GM12878 (cell line): ENCODE data around the gene TRPC1. TPM values are rescaled to one million over a fixed set of nuclear protein-coding genes. Genes with fewer than 3 reads are reported as not detected.

ENCODE experiments used
- BACH1 ChIP-seq: fragments of 450-650 bp; IDR thresholded peaks from 2 replicates; pipeline ENCODE4 v1.6.1; 2017; ENCODE audit warnings: mild to moderate bottlenecking, borderline replicate concordance
- CHD1 ChIP-seq: IDR thresholded peaks from 2 replicates; pipeline ENCODE4 v1.6.1; 2012; ENCODE audit warnings: low read depth, low read length, improper control_type of control experiment
- CTCF ChIP-seq, 3 experiments: IDR thresholded peaks in 2 of 3; conservative IDR thresholded peaks in 1 of 3; 2 replicates each; pipeline ENCODE4 v1.5.1; 2011; ENCODE audit warnings: low read depth in 3 of 3, low read length in 3 of 3, mild to moderate bottlenecking in 3 of 3, control low read depth in 2 of 3, moderate library complexity in 2 of 3, inconsistent platforms in 1 of 3, mixed read lengths in 1 of 3; ENCODE audit not compliant: control insufficient read depth in 2 of 3, insufficient read depth in 1 of 3; ENCODE audit errors: extremely low read depth in 1 of 3
- LARP7 ChIP-seq: fragments of 450-650 bp; IDR thresholded peaks from 2 replicates; pipeline ENCODE4 v1.6.1; 2017; ENCODE audit warnings: mild to moderate bottlenecking
- MLLT1 ChIP-seq: fragments of 450-650 bp; IDR thresholded peaks from 2 replicates; pipeline ENCODE4 v1.6.1; 2016; ENCODE audit warnings: mild to moderate bottlenecking
- MYB ChIP-seq: fragments of 150-350 bp; IDR thresholded peaks from 2 replicates; pipeline ENCODE4 v1.6.1; 2014; ENCODE audit warnings: mild to moderate bottlenecking, low read depth, low read length, borderline replicate concordance
- NR2C1 ChIP-seq: fragments of 450-650 bp; IDR thresholded peaks from 2 replicates; pipeline ENCODE4 v1.6.1; 2017; ENCODE audit warnings: antibody characterized with exemption, mild to moderate bottlenecking, moderate library complexity
- RFX5 ChIP-seq: IDR thresholded peaks from 2 replicates; pipeline ENCODE4 v1.6.1; 2011; ENCODE audit warnings: low read depth, low read length, improper control_type of control experiment
- SMARCA5 ChIP-seq: fragments of 450-650 bp; IDR thresholded peaks from 2 replicates; pipeline ENCODE4 v1.6.1; 2017; ENCODE audit warnings: mild to moderate bottlenecking
- SUPT20H ChIP-seq: IDR thresholded peaks from 2 replicates; pipeline ENCODE4 v1.6.1; 2011; ENCODE audit warnings: low read depth, mild to moderate bottlenecking, low read length, moderate library complexity, borderline replicate concordance; ENCODE audit not compliant: control insufficient read depth
- SUZ12 ChIP-seq: fragments of 200-600 bp; sonication (generic); IDR thresholded peaks from one replicate; pipeline ENCODE4 v1.6.1; 2018; ENCODE audit warnings: antibody characterized with exemption, mild to moderate bottlenecking; ENCODE audit not compliant: unreplicated experiment
- USF1 ChIP-seq: IDR thresholded peaks from 2 replicates; pipeline ENCODE4 v1.6.1; 2011; ENCODE audit warnings: borderline replicate concordance, low read depth, mild to moderate bottlenecking, moderate library complexity, mixed read lengths, low read length; ENCODE audit not compliant: insufficient read depth; ENCODE audit errors: extremely low read length
- YBX1 ChIP-seq: fragments of 450-650 bp; IDR thresholded peaks from 2 replicates; pipeline ENCODE4 v1.6.1; 2016; ENCODE audit warnings: antibody characterized with exemption
- ZBTB11 ChIP-seq: fragments of 450-650 bp; formaldehyde crosslinking; IDR thresholded peaks from 2 replicates; pipeline ENCODE4 v1.5.0; 2022; ENCODE audit warnings: mild to moderate bottlenecking, missing genetic modification characterization
- ZBTB40 ChIP-seq: fragments of 450-650 bp; IDR thresholded peaks from 2 replicates; pipeline ENCODE4 v1.6.1; 2016; ENCODE audit warnings: mild to moderate bottlenecking, moderate library complexity, borderline replicate concordance
- polyA plus RNA-seq, 11 experiments: library from polyadenylated mRNA; depleted of rRNA in 4 of 11; unstranded in 6 of 11; stranded (reverse) in 5 of 11; fragments of >200 nt; fragmentation: Nextera tagmentation in 4 of 11; fragmentation: Illumina TruSeq in 1 of 11; extraction: Ambion mirVana in 4 of 11; extraction: Trizol in 1 of 11; gene quantifications; 1 replicate in 1 of 11; 2 replicates in 10 of 11; pipeline versions ENCODE4 v1.2.1 to v1.2.3, GENCODE V29; 2011 to 2016; ENCODE audit warnings: inconsistent platforms in 2 of 11, missing spikeins in 2 of 11, low read depth in 1 of 11
- total RNA-seq, 4 experiments: library from RNA; depleted of rRNA in 3 of 4; stranded (reverse); fragments of >200 nt in 3 of 4; fragmentation: Illumina TruSeq in 1 of 4; extraction: Trizol in 1 of 4; gene quantifications; 2 replicates each; pipeline versions ENCODE4 v1.2.1 to v1.2.3, GENCODE V29; 2013 to 2021

Gene TRPC1
- total and polyA plus RNA-seq, 10 of the 15 experiments (the other 5 are each of a cell fraction or from before 2014, with no cell fraction given), result 0.05 to 2.9 (median 0.17) TPM

GRCh38 chr3:142849148-142849547 lies 125.3 kb downstream of the TRPC1 start (continued):
- TF ChIP-seq ZBTB40 (no peak), USF1 (no peak), NR2C1 (no peak), SUPT20H (no peak), ZBTB11 (no peak), LARP7 (no peak), MYB (no peak), BACH1 (no peak), YBX1 (no peak), CHD1 (no peak), SUZ12 (no peak), CTCF (IDR thresholded peaks at IDR 0.05 in 2 of 3, conservative IDR thresholded peaks at IDR 0.05 in 1 of 3; ENCODE audit: control insufficient read depth in 2 of 3, extremely low read depth in 1 of 3, insufficient read depth in 1 of 3, low read depth in 3 of 3, low read length in 3 of 3) (no peak), RFX5 (no peak), MLLT1 (no peak), SMARCA5 (no peak)
